Cardiac fibroblast (primary cell): ENCODE measurements around the gene MLLT3.

Experiments used
- DNase-seq, 2 donors: peaks; one replicate each; pipeline versions ENCODE4 v3.0.0 to v3.0.0-alpha.2; 2010; ENCODE audit warnings: low read depth in 2 of 2
- H3K4me3 ChIP-seq, 2 donors: replicated peaks in 1 of 2; 1 replicate in 1 of 2; 2 replicates in 1 of 2; pipeline ENCODE4 v1.5.1; 2011; ENCODE audit warnings: low read depth in 2 of 2, low read length in 2 of 2, mild to moderate bottlenecking in 2 of 2, moderate library complexity in 1 of 2
- CTCF ChIP-seq: IDR thresholded peaks from one replicate; pipeline ENCODE4 v1.5.1; 2011; ENCODE audit warnings: low read depth, mild to moderate bottlenecking, low read length, inconsistent platforms

Gene MLLT3

DNA sequence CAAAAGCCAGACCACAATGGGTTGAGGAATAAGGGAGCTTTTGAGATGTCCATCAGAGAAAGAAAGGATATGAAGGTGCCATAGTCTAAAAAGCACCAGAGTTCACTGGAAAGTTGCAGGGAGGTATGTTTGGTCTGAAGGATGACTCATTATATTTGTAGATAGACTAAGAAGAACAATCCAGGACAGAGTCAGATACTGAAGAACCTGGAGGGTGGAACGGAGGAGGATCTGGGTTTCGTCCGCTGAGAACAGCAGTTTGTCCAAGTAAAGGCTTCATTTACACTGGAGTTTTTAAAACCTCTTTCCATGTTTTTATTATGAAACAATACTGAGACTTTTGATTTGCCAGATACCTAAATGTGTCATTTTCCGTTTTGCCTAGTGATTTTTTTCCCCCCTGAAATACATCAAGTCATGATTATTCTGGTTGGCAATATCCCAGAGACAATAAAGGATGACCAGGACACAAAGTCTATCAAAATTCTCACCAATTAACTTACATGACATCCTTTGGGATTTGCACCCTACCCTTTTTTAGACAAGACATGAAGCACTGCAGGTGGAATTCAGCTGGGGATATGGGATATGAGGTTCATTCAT is 219.9 kb downstream of the MLLT3 start:
- TF ChIP-seq CTCF = no peak
- DNase-seq = peak in 1 of 2 donors; percentile 9
- no peak overlapping the region for H3K4me3 ChIP-seq

DNA sequence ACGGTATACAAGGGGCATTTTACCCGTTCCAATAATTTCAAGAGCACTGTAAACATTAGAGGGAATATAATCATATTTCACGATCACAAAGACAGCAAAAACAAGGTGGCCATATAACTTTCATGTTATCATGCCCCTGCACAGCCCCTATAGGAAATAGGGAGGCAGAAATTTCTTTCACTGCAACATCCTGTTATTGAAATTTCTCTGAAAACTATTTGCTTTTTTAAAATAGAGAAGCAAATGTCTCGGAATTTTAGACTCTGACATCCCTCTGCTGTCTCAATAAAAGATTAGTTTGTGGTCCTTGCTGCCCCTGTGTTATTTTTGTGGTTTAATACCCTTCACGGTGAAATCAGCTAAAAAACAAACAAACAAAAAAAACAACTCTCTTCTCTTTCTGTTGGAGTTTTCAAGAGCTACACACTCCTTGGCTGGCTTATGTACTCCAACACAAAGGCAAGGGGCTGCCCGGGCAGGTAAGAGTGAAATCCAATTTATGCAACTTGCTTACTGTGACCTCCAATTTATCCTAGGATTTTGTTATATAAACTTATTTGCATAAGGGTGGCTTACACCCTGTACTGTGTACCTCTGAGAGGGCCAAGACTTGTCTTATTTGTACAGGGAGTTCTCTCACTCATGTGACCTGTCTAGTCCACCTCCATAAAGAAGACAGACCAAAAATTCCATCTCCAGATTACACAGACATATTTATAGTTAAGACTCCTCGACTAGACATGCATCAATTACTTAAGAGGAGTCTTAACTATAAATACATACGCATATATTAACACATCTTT is 223.6 kb downstream of the MLLT3 start:
- no peak for DNase-seq
- no peak for TF ChIP-seq CTCF
- no peak overlapping the region for H3K4me3 ChIP-seq

DNA sequence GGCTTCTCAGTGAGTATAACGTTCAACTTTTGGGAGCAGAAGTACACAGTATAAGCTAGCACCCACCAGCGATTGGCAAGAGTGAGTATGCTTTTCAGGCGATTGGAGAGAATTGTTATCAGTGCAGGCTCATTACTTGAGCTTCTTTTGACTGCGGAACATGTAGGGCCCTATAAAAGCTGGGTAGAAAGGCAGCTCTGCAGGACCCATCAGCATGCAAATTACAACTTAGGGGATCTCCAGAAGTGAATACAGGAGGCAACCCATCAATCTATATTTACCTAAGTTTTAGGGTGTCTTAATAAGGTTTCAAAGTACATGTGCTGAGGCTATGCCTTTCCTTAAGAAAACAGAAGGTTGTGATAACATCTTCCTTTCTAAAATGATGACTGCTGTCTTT is 225.0 kb downstream of the MLLT3 start:
- H3K4me3 ChIP-seq = no peak overlapping the region
- no peak for TF ChIP-seq CTCF
- no peak for DNase-seq

- no peak for TF ChIP-seq CTCF
- no peak overlapping the region for H3K4me3 ChIP-seq
- no peak for DNase-seq
These were observed 225.8 kb downstream of the MLLT3 start for GRCh38 chr9:20396509-20396908.

DNA sequence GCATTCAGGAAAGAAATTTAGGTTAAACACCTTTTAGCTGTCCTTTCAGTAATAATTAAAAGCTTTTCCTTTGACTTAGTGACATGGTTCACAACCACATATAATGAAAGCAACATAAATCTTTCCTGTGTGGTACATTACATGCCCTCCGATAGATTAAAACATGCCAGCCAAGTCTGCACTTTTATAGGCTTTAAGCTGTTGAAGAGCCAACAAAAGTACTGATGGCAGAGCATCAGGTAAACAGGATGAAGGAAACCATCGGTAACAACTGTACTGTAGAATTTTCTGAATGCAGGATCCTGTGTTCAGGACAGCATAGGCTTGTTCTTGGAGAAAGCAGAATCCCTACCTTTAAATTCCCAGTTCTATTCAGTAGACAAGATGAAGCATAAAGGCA is 226.6 kb downstream of the MLLT3 start:
- DNase-seq = no peak
- no peak for TF ChIP-seq CTCF
- no peak overlapping the region for H3K4me3 ChIP-seq

- no peak for DNase-seq
- TF ChIP-seq CTCF = no peak
- no peak overlapping the region for H3K4me3 ChIP-seq
These were observed 227.3 kb downstream of the MLLT3 start for GRCh38 chr9:20394969-20395368.

DNA sequence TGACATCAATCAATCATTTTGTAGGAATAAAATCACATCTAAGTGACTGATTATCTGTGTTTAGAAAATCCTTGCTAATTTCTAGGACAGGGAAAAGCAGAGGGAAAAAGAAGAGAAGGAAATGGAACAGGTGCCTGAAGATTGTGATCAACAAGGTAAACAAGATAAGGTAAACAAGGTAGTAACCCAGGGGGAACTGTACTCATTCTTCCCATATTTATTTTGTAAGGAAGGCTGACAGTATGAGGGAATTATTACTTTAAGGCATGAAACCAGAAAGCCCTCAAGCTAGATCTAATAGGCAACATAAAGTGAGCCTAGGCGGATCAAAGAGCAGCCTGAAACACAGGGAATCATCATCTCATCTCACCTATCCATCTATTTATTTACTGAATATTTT is 231.1 kb downstream of the MLLT3 start:
- H3K4me3 ChIP-seq = no peak overlapping the region
- no peak for DNase-seq
- no peak for TF ChIP-seq CTCF
